HepG2 (cell line): ENCODE data around the gene PLEKHG7. TPM values are rescaled to one million over a fixed set of nuclear protein-coding genes. Genes with fewer than 3 reads are reported as not detected.

Experiments
- ATAC-seq: fragments of 200-7000 bp; cut with Tn5 transposase; 3 replicates; pipeline ENCODE4 v1.9.1; 2020; ENCODE audit warnings: mild to moderate bottlenecking, moderate library complexity
- BruUV-seq: library from RNA; stranded (reverse); fragments of 400-500 nt; replicated peaks from 2 replicates; lab custom pipeline; 2021; lab: Mats Ljungman, UMichigan
- CTCF ChIA-PET: fragments of 300-600 bp; formaldehyde crosslinking; extraction: SDS; loops from one replicate; lab custom pipeline; 2021; ENCODE audit warnings: low total read pairs, inconsistent platforms, low intra/inter-chr PET ratio; lab: Yijun Ruan, JAX
- POLR2A ChIA-PET: fragments of 350-600 bp; sonication (Branson Sonifier 250); formaldehyde crosslinking; loops from one replicate; lab custom pipeline; 2020; ENCODE audit warnings: antibody characterized with exemption, inconsistent platforms; lab: Yijun Ruan, JAX
- DNase-seq: peaks from one replicate; pipeline ENCODE4 v3.0.0-alpha.2; 2015; ENCODE audit warnings: low spot score
- FAIRE-seq: peaks from 3 replicates; lab custom pipeline; 2011; peaks lifted over from hg19 to GRCh38; lab: Jason Lieb, UNC
- H2AFZ ChIP-seq: one replicate; pipeline ENCODE4 v1.6.1; 2011; ENCODE audit warnings: low read length, inconsistent platforms
- H3K27ac ChIP-seq: fragments of 300-600 bp; 3 replicates; pipeline ENCODE4 v1.8.0; 2011; ENCODE audit warnings: mixed run types, mild to moderate bottlenecking, mixed read lengths, low read length, inconsistent platforms; ENCODE audit not compliant: insufficient read depth; ENCODE audit errors: extremely low read length
- H3K27me3 ChIP-seq, 2 experiments: fragments of 200-600 bp in 1 of 2; 2 replicates in 1 of 2; 3 replicates in 1 of 2; pipeline versions ENCODE4 v1.6.0 to v1.8.0; 2011; ENCODE audit warnings: low read length in 2 of 2, mild to moderate bottlenecking in 2 of 2, moderate library complexity in 2 of 2, inconsistent platforms in 1 of 2; ENCODE audit not compliant: insufficient read depth in 2 of 2, control insufficient read depth in 1 of 2
- H3K36me3 ChIP-seq, 2 experiments: fragments of 200-600 bp in 1 of 2; replicated peaks in 1 of 2; 2 replicates in 1 of 2; 3 replicates in 1 of 2; pipeline versions ENCODE4 v1.5.1 to v1.8.0; 2011; ENCODE audit warnings: low read length in 2 of 2, inconsistent platforms in 1 of 2; ENCODE audit not compliant: insufficient read depth in 2 of 2, control insufficient read depth in 1 of 2
- H3K4me1 ChIP-seq: 2 replicates; pipeline ENCODE4 v1.5.1; 2012; ENCODE audit warnings: low read length, inconsistent platforms; ENCODE audit not compliant: insufficient read depth
- H3K4me2 ChIP-seq: 2 replicates; pipeline ENCODE4 v1.6.0; 2011; ENCODE audit warnings: low read depth, low read length, inconsistent platforms
- H3K4me3 ChIP-seq, 3 experiments: fragments of 200-600 bp in 1 of 3; sonication (generic), shearing (Covaris generic) in 1 of 3; replicated peaks in 1 of 3; 2 replicates each; pipeline ENCODE4 v1.5.1; 2011 to 2016; ENCODE audit warnings: low read length in 3 of 3, inconsistent platforms in 2 of 3, low read depth in 2 of 3, mild to moderate bottlenecking in 2 of 3, control low read depth in 1 of 3, mixed read lengths in 1 of 3; ENCODE audit not compliant: insufficient read depth in 1 of 3
- H3K79me2 ChIP-seq: one replicate; pipeline ENCODE4 v1.6.1; 2011; ENCODE audit warnings: low read length, inconsistent platforms; ENCODE audit not compliant: insufficient read depth
- H3K9ac ChIP-seq: 2 replicates; pipeline ENCODE4 v1.6.0; 2011; ENCODE audit warnings: mild to moderate bottlenecking, low read depth, low read length, inconsistent platforms; ENCODE audit not compliant: insufficient read depth
- H3K9me3 ChIP-seq: 2 replicates; pipeline ENCODE4 v1.5.1; 2012; ENCODE audit warnings: mild to moderate bottlenecking, low read length
- H4K20me1 ChIP-seq: 2 replicates; pipeline ENCODE4 v1.6.0; 2011; ENCODE audit warnings: inconsistent platforms, mild to moderate bottlenecking, low read length, moderate library complexity; ENCODE audit not compliant: insufficient read depth
- AGO1 ChIP-seq: fragments of 200-400 bp; formaldehyde crosslinking; IDR thresholded peaks from 2 replicates; pipeline ENCODE4 v1.6.1; 2017; ENCODE audit warnings: mild to moderate bottlenecking, low read depth, low read length, moderate library complexity; ENCODE audit not compliant: poor library complexity, severe bottlenecking
- CBFB ChIP-seq: sonication (generic); formaldehyde crosslinking; IDR thresholded peaks from 2 replicates; pipeline ENCODE4 v1.4.0; 2020; ENCODE audit warnings: missing genetic modification reagents
- CERS6 ChIP-seq: sonication (generic); formaldehyde crosslinking; IDR thresholded peaks from 2 replicates; pipeline ENCODE4 v1.5.0; 2020; ENCODE audit warnings: missing genetic modification reagents
- EED ChIP-seq: sonication (generic); formaldehyde crosslinking; IDR thresholded peaks from 2 replicates; pipeline ENCODE4 v1.5.0; 2020; ENCODE audit warnings: mild to moderate bottlenecking, missing genetic modification reagents
- FOXC1 ChIP-seq: sonication (generic); formaldehyde crosslinking; IDR thresholded peaks from 2 replicates; pipeline ENCODE4 v1.8.0; 2022; ENCODE audit warnings: mild to moderate bottlenecking, missing genetic modification reagents, borderline replicate concordance
- IKZF1 ChIP-seq: fragments of 450-650 bp; IDR thresholded peaks from 2 replicates; pipeline ENCODE4 v1.7.1; 2016
- NFATC3 ChIP-seq: sonication (generic); formaldehyde crosslinking; IDR thresholded peaks from 2 replicates; pipeline ENCODE4 v1.5.1; 2020; ENCODE audit warnings: mild to moderate bottlenecking, missing genetic modification reagents
- ZFX ChIP-seq: sonication (generic); formaldehyde crosslinking; IDR thresholded peaks from 2 replicates; pipeline ENCODE4 v1.4.0; 2020; ENCODE audit warnings: mild to moderate bottlenecking, low read depth, missing genetic modification reagents, moderate library complexity
- ZNF251 ChIP-seq: sonication (generic); formaldehyde crosslinking; IDR thresholded peaks from 2 replicates; pipeline ENCODE4 v1.9.0; 2021; ENCODE audit warnings: mild to moderate bottlenecking, missing genetic modification reagents
- ZSCAN29 ChIP-seq: sonication (generic); formaldehyde crosslinking; conservative IDR thresholded peaks from 2 replicates; pipeline ENCODE4 v1.4.0; 2020; ENCODE audit warnings: mild to moderate bottlenecking, missing genetic modification reagents
- WGBS: methylation state at CpG from one replicate; pipeline ENCODE4 v1.1.6; 2017; ENCODE audit warnings: low lambda C conversion rate; 5-methylcytosine and 5-hydroxymethylcytosine counted together
- in situ Hi-C: cut with HindIII; loops from 2 replicates; pipeline ENCODE4 v1.10.0; 2017; ENCODE audit warnings: low pct_unique_long_range_greater_than_20kb; ENCODE audit not compliant: extremely low pct_ligation_motif_present
- intact Hi-C: fragments of 100-400 bp; cut with micrococcal nuclease; formaldehyde crosslinking; loops from one replicate; pipeline ENCODE4 v1.10.0; 2022; ENCODE audit not compliant: unreplicated experiment
- polyA plus RNA-seq, 8 experiments: library from polyadenylated mRNA; depleted of rRNA in 3 of 8; stranded (reverse) in 7 of 8; unstranded in 1 of 8; fragments of >200 nt; fragmentation: Illumina TruSeq in 4 of 8; extraction: Trizol in 4 of 8; gene quantifications; 2 replicates each; pipeline versions ENCODE4 v1.2.1 to v1.2.3, GENCODE V29; 2011 to 2016; ENCODE audit warnings: low read depth in 4 of 8, missing spikeins in 1 of 8, mixed read lengths in 1 of 8; ENCODE audit not compliant: insufficient read depth in 1 of 8
- total RNA-seq, 5 experiments: library from RNA; depleted of rRNA; stranded (reverse); fragments of >200 nt; fragmentation: Illumina TruSeq; extraction: Trizol; gene quantifications; 2 replicates each; pipeline ENCODE4 v1.2.3, GENCODE V29; 2016; ENCODE audit warnings: low read depth in 1 of 5
- TF ChIP-seq, protein P1 (sequence below): sonication (generic); formaldehyde crosslinking; IDR thresholded peaks from one replicate; pipeline ENCODE4 v1.5.1; 2020; ENCODE audit warnings: mild to moderate bottlenecking, missing genetic modification reagents; ENCODE audit errors: not compliant biosample characterization
- TF ChIP-seq, protein P2 (sequence below): IDR thresholded peaks from 2 replicates; pipeline ENCODE4 v1.6.1; 2016; ENCODE audit warnings: missing compliant biosample characterization, missing genetic modification reagents, borderline replicate concordance
- TF ChIP-seq, protein P3 (sequence below): sonication (generic); formaldehyde crosslinking; IDR thresholded peaks from 2 replicates; pipeline ENCODE4 v1.4.0; 2020; ENCODE audit warnings: mild to moderate bottlenecking, low read depth, missing genetic modification reagents

The PLEKHG7 gene
- total and polyA plus RNA-seq, 2 of the 13 experiments (the other 11 are each of a cell fraction or from before 2014, with no cell fraction given) = not detected

DNA sequence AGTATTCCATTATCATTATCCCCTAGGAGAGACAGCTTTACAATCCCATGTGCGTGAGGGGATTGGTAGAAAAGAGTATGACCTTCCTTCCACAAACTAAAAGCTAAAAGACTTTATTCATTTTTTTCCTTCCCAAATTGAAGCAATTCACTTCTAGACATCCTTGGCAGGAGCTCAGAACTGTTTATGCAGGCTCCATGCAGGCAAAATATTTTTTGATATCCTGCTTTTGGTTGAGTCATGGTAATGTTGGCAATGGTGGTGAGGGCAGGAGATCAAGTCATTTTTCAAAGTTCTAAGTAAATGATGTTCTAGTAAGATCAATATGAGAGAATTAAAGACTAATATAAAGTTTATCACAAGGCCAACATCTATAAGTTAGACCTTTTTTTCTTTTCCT is 1.3 kb upstream of the PLEKHG7 start:
- Histone ChIP-seq H3K27me3 (no peaks in the 10 kb centered on the region), H2AFZ (no peak overlapping the region), H3K4me2 (no peak overlapping the region), H3K36me3 (no peaks in the 10 kb centered on the region), H3K4me3 (no peak overlapping the region), H3K79me2 (no peaks in the 10 kb centered on the region), H3K9me3 (no peaks in the 10 kb centered on the region; the same call in 1 of the 2 replicates), H4K20me1 (no peaks in the 10 kb centered on the region), H3K27ac (no peak overlapping the region), H3K9ac (no peak overlapping the region), H3K4me1 (peaks cover 20% of the 10 kb centered on the region)
- intact Hi-C loops = no loop called here
- in situ Hi-C loops = no loop called here
- no peak for FAIRE-seq
- no peak for ATAC-seq
- POLR2A ChIA-PET = no interaction called here
- CTCF ChIA-PET = no interaction called here
- WGBS = 54% methylated on average over 1 of the region's 1 CpG
- DNase-seq = no peak
- no TSS peak for BruUV-seq
- TF ChIP-seq ZSCAN29 (no peak), CBFB (no peak), AGO1 (no peak), IKZF1 (no peak), EED (no peak), CERS6 (CRISPR knock-in tag) (no peak), NFATC3 (CRISPR knock-in tag) (no peak), ZFX (CRISPR knock-in tag) (no peak), ZNF251 (CRISPR knock-in tag) (no peak), FOXC1 (no peak)
- TF ChIP-seq, protein P1, sequence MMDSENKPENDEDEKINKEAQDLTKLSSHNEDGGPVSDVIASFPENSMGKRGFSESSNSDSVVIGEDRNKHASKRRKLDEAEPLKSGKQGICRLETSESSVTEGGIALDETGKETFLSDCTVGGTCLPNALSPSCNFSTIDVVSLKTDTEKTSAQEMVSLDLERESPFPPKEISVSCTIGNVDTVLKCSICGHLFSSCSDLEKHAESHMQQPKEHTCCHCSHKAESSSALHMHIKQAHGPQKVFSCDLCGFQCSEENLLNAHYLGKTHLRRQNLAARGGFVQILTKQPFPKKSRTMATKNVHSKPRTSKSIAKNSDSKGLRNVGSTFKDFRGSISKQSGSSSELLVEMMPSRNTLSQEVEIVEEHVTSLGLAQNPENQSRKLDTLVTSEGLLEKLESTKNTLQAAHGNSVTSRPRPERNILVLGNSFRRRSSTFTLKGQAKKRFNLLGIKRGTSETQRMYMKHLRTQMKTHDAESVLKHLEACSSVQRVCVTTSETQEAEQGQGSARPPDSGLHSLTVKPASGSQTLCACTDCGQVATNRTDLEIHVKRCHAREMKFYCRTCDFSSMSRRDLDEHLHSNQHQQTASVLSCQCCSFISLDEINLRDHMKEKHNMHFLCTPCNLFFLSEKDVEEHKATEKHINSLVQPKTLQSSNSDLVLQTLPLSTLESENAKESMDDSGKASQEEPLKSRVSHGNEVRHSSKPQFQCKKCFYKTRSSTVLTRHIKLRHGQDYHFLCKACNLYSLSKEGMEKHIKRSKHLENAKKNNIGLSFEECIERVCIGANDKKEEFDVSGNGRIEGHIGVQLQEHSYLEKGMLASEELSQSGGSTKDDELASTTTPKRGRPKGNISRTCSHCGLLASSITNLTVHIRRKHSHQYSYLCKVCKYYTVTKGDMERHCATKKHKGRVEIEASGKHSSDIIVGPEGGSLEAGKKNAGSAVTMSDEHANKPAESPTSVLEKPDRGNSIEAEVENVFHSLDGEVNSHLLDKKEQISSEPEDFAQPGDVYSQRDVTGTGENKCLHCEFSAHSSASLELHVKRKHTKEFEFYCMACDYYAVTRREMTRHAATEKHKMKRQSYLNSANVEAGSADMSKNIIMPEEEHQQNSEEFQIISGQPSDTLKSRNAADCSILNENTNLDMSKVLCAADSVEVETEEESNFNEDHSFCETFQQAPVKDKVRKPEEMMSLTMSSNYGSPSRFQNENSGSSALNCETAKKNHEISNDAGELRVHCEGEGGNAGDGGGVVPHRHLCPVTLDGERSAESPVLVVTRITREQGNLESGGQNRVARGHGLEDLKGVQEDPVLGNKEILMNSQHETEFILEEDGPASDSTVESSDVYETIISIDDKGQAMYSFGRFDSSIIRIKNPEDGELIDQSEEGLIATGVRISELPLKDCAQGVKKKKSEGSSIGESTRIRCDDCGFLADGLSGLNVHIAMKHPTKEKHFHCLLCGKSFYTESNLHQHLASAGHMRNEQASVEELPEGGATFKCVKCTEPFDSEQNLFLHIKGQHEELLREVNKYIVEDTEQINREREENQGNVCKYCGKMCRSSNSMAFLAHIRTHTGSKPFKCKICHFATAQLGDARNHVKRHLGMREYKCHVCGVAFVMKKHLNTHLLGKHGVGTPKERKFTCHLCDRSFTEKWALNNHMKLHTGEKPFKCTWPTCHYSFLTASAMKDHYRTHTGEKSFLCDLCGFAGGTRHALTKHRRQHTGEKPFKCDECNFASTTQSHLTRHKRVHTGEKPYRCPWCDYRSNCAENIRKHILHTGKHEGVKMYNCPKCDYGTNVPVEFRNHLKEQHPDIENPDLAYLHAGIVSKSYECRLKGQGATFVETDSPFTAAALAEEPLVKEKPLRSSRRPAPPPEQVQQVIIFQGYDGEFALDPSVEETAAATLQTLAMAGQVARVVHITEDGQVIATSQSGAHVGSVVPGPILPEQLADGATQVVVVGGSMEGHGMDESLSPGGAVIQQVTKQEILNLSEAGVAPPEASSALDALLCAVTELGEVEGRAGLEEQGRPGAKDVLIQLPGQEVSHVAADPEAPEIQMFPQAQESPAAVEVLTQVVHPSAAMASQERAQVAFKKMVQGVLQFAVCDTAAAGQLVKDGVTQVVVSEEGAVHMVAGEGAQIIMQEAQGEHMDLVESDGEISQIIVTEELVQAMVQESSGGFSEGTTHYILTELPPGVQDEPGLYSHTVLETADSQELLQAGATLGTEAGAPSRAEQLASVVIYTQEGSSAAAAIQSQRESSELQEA (CRISPR knock-in tag) = no peak
- TF ChIP-seq, protein P2, sequence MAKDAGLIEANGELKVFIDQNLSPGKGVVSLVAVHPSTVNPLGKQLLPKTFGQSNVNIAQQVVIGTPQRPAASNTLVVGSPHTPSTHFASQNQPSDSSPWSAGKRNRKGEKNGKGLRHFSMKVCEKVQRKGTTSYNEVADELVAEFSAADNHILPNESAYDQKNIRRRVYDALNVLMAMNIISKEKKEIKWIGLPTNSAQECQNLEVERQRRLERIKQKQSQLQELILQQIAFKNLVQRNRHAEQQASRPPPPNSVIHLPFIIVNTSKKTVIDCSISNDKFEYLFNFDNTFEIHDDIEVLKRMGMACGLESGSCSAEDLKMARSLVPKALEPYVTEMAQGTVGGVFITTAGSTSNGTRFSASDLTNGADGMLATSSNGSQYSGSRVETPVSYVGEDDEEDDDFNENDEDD (CRISPR knock-in tag) = no peak
- TF ChIP-seq, protein P3, sequence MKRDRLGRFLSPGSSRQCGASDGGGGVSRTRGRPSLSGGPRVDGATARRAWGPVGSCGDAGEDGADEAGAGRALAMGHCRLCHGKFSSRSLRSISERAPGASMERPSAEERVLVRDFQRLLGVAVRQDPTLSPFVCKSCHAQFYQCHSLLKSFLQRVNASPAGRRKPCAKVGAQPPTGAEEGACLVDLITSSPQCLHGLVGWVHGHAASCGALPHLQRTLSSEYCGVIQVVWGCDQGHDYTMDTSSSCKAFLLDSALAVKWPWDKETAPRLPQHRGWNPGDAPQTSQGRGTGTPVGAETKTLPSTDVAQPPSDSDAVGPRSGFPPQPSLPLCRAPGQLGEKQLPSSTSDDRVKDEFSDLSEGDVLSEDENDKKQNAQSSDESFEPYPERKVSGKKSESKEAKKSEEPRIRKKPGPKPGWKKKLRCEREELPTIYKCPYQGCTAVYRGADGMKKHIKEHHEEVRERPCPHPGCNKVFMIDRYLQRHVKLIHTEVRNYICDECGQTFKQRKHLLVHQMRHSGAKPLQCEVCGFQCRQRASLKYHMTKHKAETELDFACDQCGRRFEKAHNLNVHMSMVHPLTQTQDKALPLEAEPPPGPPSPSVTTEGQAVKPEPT (CRISPR knock-in tag) = no peak
